HG03442 (cell line): Measurements from ENCODE around the gene RC3H1.
A peak's percentile ranks its signal among the peaks of the same experiment; 100 is the strongest.
"Not testable (repeated sequence)": the region's sequence is repeated elsewhere in the genome, so short reads cannot be mapped to it uniquely, and the experiment has no call there.

Source experiments
- ATAC-seq: cut with Tn5 transposase; IDR thresholded peaks from one replicate; pipeline ENCODE4 v1.9.1; 2021; ENCODE audit warnings: mild to moderate bottlenecking, moderate library complexity; ENCODE audit not compliant: unreplicated experiment

Gene RC3H1, protein sequence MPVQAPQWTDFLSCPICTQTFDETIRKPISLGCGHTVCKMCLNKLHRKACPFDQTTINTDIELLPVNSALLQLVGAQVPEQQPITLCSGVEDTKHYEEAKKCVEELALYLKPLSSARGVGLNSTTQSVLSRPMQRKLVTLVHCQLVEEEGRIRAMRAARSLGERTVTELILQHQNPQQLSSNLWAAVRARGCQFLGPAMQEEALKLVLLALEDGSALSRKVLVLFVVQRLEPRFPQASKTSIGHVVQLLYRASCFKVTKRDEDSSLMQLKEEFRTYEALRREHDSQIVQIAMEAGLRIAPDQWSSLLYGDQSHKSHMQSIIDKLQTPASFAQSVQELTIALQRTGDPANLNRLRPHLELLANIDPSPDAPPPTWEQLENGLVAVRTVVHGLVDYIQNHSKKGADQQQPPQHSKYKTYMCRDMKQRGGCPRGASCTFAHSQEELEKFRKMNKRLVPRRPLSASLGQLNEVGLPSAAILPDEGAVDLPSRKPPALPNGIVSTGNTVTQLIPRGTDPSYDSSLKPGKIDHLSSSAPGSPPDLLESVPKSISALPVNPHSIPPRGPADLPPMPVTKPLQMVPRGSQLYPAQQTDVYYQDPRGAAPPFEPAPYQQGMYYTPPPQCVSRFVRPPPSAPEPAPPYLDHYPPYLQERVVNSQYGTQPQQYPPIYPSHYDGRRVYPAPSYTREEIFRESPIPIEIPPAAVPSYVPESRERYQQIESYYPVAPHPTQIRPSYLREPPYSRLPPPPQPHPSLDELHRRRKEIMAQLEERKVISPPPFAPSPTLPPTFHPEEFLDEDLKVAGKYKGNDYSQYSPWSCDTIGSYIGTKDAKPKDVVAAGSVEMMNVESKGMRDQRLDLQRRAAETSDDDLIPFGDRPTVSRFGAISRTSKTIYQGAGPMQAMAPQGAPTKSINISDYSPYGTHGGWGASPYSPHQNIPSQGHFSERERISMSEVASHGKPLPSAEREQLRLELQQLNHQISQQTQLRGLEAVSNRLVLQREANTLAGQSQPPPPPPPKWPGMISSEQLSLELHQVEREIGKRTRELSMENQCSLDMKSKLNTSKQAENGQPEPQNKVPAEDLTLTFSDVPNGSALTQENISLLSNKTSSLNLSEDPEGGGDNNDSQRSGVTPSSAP

DNA sequence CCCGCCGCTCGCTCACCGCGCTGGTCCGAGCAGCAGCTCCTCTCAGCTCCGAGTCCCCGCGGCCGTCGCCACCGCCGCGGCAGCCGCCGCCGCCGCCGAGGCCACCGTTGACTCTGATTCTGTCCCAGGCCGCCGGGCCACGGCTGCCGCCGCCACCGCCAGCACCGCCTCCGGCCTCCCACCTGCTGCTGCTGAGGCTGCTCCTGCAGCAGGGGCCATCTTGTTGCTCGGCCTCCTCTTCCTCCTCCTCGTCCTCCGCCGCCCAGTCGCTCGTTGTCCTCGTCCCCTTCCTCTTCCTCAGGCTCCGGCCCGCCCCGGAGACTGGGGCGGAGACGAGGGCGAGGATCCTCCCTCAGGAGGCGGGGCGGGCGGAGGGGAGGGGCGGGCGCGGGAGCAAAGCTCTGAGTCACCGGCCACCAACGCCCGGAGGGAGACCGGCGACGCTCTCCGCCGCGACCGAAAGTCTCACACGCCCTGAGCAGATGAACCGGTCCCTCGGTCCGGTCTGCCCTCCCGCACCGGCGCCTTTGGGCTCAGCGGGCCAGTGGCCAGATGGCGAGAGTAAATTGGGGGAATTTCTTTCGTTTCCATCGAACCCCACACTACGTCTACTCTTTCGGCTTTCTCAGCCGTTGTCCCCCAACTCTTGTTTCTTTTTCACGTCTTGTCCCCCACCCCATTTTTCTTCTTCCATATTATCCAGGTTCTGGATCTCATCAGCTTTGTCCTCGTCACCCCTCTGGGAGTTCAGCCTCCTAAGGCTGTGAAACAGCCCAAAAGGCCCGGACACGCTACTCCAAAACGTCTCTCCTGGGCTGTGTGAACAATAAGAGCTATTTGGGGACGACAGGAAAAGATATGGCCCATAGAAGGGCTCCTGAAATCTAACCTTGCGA is at the start of gene RC3H1:
Gene RC3H1 (minus strand): TSS at position 278 of the 896 bp plus-strand sequence. CDS start 29,372 bp downstream, outside the sequence.
- peak; percentile 84 for ATAC-seq

DNA sequence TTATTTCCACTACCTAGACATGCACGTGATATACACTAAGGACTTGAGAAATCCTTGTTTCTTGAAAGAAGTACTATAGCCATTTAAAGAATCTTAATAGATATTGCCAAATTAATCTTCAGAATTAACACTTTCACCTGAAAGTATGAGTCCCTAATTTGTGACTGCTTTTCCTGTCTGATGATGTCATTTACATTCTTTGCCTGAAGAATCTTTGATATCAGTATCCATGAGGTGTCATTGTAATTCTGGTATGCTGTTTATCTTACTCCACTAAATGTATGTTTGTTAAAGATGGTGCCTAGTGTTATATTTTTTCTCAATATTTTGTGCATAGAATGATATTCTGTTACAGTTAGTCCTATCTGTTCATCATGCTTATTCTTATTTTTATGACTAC is 48.5 kb upstream of the RC3H1 start:
- no peak for ATAC-seq

DNA sequence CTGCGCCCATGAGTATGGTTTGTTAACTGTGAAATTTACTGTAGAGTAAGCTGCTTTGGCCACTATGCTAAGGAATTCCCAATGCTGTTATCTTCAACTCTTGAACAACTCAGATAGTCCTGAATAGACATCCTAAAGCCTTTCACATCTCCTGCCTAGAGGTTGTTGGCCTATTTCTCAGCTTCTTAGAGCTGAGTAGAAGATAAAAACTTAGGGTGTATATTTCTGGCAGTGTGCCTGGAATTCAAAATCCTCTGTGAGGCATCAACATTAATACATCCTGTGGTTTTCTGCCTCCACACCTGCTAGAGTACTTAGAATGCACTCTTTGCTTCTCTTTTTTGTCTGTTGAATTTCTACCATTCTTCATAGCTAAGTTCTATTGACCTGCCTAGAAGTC is 45.8 kb upstream of the RC3H1 start:
- ATAC-seq = no peak

- no peak for ATAC-seq
Observed at GRCh38 chr1:174060090-174060489, 37.9 kb upstream of the RC3H1 start.

DNA sequence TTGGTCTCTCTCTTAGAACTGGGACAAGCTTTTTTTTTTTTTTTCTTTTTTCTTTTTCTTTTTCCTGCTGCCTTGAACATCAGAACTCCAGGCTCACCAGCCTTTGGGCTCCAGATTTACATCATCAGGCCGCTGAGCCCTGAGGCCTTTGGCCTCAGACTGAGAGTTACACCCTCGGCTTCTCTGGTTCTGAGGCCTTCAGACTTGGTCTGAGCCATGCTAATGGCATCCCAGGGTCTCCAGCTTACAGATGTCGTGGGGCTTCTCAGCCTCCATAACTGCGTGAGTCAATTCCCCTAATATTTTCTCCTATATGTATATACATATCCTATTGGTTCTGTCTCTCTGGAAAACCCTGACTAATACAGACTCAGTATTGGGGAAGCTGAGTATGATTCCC is 36.5 kb upstream of the RC3H1 start:
- ATAC-seq = no peak

- ATAC-seq = not testable (repeated sequence)
Observed at GRCh38 chr1:174056609-174057008, 34.5 kb upstream of the RC3H1 start.

GRCh38 chr1:174055797-174056196 is 33.6 kb upstream of the RC3H1 start:
- ATAC-seq = not testable (repeated sequence)

- no peak for ATAC-seq
Observed at GRCh38 chr1:174053826-174054225, 31.7 kb upstream of the RC3H1 start.

DNA sequence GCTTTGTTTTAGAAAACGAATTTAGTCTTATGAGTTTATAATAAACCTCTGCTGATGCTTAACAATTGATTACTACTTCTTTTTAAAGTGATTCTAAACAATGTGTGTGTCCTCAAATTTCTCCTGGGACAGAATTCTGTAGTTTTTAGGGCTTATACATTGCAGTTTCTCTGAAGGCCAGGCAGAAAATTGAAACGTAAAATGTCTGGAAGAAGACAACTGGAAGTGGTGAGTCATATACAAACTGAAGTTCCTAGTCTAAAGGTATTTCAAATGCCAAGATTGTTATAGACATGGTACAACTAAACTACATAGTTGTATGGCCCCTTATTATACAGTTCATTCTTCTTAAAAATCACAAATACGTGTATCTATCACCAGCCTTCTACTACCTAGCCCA is 30.5 kb upstream of the RC3H1 start:
- no peak for ATAC-seq

- ATAC-seq = no peak
Observed at GRCh38 chr1:174051956-174052355, 29.8 kb upstream of the RC3H1 start.

DNA sequence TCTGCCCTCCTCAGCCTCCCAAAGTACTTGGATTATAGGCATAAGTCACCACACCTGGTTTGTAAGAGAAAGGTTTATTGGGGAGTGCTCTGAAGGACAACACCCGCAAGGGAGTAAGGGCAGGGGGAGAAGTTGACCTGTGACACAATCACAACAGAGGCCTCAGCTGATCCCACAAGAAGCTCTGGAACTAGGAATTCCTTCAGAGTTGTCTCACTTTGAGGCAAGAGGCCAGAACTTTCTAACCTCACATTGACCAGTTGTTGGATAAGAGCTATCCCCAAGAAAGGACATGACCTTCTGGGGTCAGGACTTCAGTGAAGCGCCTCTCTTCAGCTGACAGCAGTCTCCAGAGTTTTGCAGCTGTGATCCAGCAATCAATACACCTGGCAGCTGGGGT is 27.4 kb upstream of the RC3H1 start:
- ATAC-seq = no peak

GRCh38 chr1:174044418-174045222 is 22.5 kb upstream of the RC3H1 start:
- no peak for ATAC-seq

DNA sequence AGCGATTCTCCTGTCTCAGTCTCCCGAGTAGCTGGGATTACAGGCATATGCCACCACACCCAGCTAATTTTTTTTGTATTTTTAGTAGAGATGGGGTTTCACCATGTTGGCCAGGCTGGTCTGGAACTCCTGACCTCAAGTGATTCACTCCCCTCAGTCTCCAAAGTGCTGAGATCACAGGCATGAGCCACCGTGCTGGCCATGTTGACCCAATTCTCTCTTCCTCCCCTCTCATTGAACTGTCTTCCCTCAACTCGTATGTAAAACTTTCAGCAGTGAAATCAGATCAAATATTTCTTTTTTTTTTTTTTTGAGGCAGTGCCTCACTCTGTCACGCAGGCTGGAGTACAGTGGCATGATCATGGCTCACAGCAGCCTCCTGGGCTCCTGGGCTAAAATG is 20.4 kb upstream of the RC3H1 start:
- not testable (repeated sequence) for ATAC-seq

DNA sequence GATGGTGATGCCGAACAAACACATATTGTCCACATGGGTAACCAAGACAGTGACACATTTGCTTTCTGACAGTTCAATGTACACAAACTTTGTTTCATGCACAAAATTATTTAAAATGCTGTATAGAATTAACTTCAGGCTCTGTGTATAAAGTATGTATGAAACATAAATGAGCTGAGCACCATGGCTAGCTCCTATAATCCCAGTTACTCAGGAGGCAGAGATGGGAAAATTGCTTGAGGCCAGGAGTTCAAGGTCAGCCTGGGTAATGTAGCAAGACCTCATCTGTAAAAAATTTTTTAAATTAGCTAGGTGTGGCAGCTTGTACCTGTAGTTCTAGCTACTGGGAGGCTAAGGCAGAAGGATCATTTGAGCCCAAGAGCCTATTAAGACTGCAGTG is 19.2 kb upstream of the RC3H1 start:
- no peak for ATAC-seq

- no peak for ATAC-seq
Observed at GRCh38 chr1:174040387-174040786, 18.2 kb upstream of the RC3H1 start.

GRCh38 chr1:174039027-174039426 is 16.9 kb upstream of the RC3H1 start:
- no peak for ATAC-seq

DNA sequence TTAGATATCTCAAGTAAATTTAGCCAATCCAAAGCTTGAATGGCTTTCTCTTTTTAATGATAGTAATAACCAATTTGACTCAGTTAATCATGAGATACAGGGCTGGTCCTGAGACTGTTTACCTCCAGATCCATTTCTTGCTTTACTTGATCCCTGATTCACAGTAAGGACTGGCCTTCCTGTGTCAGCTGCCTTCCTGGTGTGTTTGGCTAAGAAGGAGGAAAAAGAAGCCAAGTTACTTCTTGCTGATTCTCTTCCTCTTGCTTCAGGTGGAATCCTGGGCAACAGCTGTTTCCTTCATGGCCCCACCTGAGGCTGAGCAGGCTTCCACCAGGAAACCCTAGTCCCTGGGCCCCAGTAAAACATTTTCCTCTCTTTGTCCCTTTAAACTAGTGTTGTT is 14.6 kb upstream of the RC3H1 start:
- ATAC-seq = no peak

DNA sequence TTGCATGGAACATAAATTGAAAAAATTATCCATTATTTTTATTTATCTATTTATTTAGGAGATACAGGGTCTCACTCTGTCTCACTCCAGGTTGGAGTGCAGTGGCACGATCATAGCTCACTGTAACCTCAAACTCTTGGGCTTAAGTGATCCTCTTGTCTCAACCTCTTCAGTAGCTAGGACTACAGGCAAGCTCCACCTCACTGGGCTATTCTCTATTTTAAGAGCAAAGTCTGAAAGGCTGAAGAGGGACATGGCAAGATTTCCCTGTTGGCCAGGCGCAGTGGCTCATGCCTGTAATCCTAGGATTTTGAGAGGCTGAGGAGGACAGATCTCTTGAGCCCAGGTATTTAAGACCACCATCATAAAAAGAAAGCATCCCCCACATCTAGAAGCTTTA is 14.0 kb upstream of the RC3H1 start:
- no peak for ATAC-seq

GRCh38 chr1:174032671-174033222 is 10.6 kb upstream of the RC3H1 start:
- ATAC-seq = no peak
